ENCODE data around the gene SPRY2.

SPRY2 gene

DNA sequence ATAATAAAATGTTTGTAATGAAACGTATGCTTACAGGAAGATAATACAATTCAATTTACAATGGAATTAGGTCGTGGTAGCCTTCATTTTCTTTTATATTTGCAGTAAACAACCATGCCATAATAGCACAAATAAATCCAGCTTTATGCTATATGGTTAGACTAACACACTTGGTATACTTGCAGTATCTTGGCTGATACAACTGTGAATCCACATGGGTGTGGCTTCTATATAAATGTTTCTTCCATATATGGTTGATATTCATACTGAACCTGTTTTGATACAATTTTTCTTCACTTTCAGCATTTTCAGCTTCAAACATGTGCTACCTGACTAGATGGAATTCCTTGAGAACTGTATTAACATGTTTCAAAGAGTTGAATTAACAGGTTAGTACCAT lies 20.4 kb upstream of the SPRY2 start:
- Histone ChIP-seq H3K9me3 (ENCODE audit: control insufficient read depth, low read length) (no peaks in the 10 kb centered on the region), H3K27ac (ENCODE audit: low read length, poor library complexity, severe bottlenecking) (no peak overlapping the region), H3K14ac (ENCODE audit: low read length in 2 of 2) (no peak overlapping the region), H2BK5ac (ENCODE audit: low read depth, low read length, poor library complexity, severe bottlenecking) (no peak overlapping the region), H3K27me3 (ENCODE audit: control insufficient read depth in 1 of 2, insufficient read depth in 1 of 2, low read length in 2 of 2) (no peaks in the 10 kb centered on the region), H3K4ac (ENCODE audit: low read depth in 1 of 2, low read length in 2 of 2) (no peak overlapping the region), H3K23ac (ENCODE audit: low read length in 2 of 2) (no peak overlapping the region), H3K36me3 (ENCODE audit: control insufficient read depth in 1 of 2, insufficient read depth in 2 of 2, low read depth in 1 of 2, low read length in 2 of 2) (no peaks in the 10 kb centered on the region), H2AK5ac (ENCODE audit: low read length, severe bottlenecking) (no peak overlapping the region), H2AFZ (ENCODE audit: low read depth, low read length) (no peak overlapping the region), H3K4me1 (ENCODE audit: control insufficient read depth, insufficient read depth, low read depth, low read length) (peaks cover 5% of the 10 kb centered on the region), H2BK120ac (ENCODE audit: low read depth, low read length) (no peak overlapping the region), H3K9ac (ENCODE audit: low read length) (no peak overlapping the region), H2BK12ac (ENCODE audit: low read length in 2 of 2) (no peak overlapping the region), H3K79me1 (replicated peaks; ENCODE audit: low read length, poor library complexity, severe bottlenecking) (no peaks in the 10 kb centered on the region), H3K4me2 (ENCODE audit: low read length, poor library complexity, severe bottlenecking) (no peak overlapping the region), H3K18ac (ENCODE audit: low read depth in 1 of 2, low read length in 2 of 2) (no peak overlapping the region), H2BK15ac (ENCODE audit: low read depth, poor library complexity, severe bottlenecking) (no peak overlapping the region), H4K91ac (ENCODE audit: low read length) (no peak overlapping the region), H3K4me3 (ENCODE audit: insufficient read depth in 1 of 2, low read depth in 1 of 2, low read length in 2 of 2) (no peak overlapping the region), H4K8ac (ENCODE audit: low read length) (no peak overlapping the region)
- DNase-seq, result no peak
- WGBS, result no CpG with 5 or more reads among the region's 2 CpGs

DNA sequence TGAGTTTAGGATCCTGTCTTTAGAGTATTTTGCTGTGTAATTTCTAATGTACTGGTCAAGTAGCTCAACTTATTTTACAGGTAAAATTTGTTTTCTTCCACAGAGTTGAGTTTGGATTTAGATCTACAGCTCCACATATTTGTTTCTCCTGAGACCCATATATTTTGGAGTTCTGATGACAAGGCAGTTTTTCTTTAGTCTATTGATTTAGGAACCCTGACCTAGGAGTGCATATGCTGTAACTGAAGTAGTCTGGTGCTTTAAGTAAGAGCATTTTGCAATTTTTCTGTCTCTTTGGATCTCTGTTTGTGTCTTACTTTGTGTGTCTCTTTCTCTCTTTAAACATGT lies 19.5 kb upstream of the SPRY2 start:
- Histone ChIP-seq H2AFZ (ENCODE audit: low read depth, low read length) (no peak overlapping the region), H3K36me3 (ENCODE audit: control insufficient read depth in 1 of 2, insufficient read depth in 2 of 2, low read depth in 1 of 2, low read length in 2 of 2) (no peaks in the 10 kb centered on the region)

DNA sequence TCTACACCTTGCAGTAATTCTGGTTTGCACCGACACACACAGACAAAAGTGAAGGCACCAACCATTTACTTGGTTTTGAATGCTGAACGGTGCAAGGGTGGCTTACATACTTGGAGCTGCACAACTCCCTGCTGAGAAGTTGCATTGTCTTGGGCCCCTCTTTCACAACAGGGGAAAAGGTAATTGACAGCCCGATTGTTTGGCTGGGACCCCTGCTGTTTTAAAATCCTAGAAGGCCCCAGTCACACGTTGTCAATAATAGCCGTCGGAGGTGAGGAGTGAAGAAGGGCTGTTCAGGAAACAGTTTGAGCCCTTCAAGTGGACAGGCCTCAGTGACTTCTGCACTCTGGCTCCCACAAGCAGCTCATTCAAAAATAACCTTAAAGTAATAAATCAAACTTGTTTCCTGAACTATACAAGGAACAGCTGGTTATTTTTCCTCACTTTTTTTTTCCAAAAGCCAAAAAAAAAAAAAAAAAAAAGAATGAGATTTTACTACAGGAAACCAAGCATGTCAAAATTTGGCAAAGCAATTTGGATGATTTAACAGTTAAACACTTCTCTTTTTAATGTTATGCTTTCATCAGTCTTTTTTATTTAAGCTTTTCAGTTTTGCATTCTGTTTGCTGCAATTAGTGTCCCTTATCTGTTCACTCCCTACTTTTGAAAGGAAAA lies 19.0 kb upstream of the SPRY2 start:
- H3K27me3 ChIP-seq (ENCODE audit: control insufficient read depth in 1 of 2, insufficient read depth in 1 of 2, low read length in 2 of 2), result no peaks in the 10 kb centered on the region
- no peak overlapping the region for H3K4me3 ChIP-seq (ENCODE audit: insufficient read depth in 1 of 2, low read depth in 1 of 2, low read length in 2 of 2)
- no peak overlapping the region for H2BK15ac ChIP-seq (ENCODE audit: low read depth, poor library complexity, severe bottlenecking)
- H2BK5ac ChIP-seq (ENCODE audit: low read depth, low read length, poor library complexity, severe bottlenecking), result no peak overlapping the region
- H3K79me1 ChIP-seq (replicated peaks; ENCODE audit: low read length, poor library complexity, severe bottlenecking), result no peaks in the 10 kb centered on the region
- no peak overlapping the region for H3K23ac ChIP-seq (ENCODE audit: low read length in 2 of 2)
- H2AK5ac ChIP-seq (ENCODE audit: low read length, severe bottlenecking), result no peak overlapping the region
- H2AFZ ChIP-seq (ENCODE audit: low read depth, low read length), result no peak overlapping the region
- no peak overlapping the region for H3K4ac ChIP-seq (ENCODE audit: low read depth in 1 of 2, low read length in 2 of 2)
- H3K27ac ChIP-seq (ENCODE audit: low read length, poor library complexity, severe bottlenecking), result peak overlapping the region; percentile 4
- WGBS, result 6% methylated on average over 6 of the region's 6 CpGs
- H4K91ac ChIP-seq (ENCODE audit: low read length), result no peak overlapping the region
- no peak overlapping the region for H3K4me2 ChIP-seq (ENCODE audit: low read length, poor library complexity, severe bottlenecking)
- H4K8ac ChIP-seq (ENCODE audit: low read length), result no peak overlapping the region
- peaks cover 5% of the 10 kb centered on the region for H3K4me1 ChIP-seq (ENCODE audit: control insufficient read depth, insufficient read depth, low read depth, low read length)
- no peaks in the 10 kb centered on the region for H3K9me3 ChIP-seq (ENCODE audit: control insufficient read depth, low read length)
- H3K9ac ChIP-seq (ENCODE audit: low read length), result peak overlapping the region; percentile 46
- no peaks in the 10 kb centered on the region for H3K36me3 ChIP-seq (ENCODE audit: control insufficient read depth in 1 of 2, insufficient read depth in 2 of 2, low read depth in 1 of 2, low read length in 2 of 2)
- H3K18ac ChIP-seq (ENCODE audit: low read depth in 1 of 2, low read length in 2 of 2), result peak overlapping the region; percentile 68 to 84
- H2BK120ac ChIP-seq (ENCODE audit: low read depth, low read length), result no peak overlapping the region
- DNase-seq, result peak; percentile 48
- H2BK12ac ChIP-seq (ENCODE audit: low read length in 2 of 2), result peak overlapping the region in 1 of 2 experiments; percentile 57
- no peak overlapping the region for H3K14ac ChIP-seq (ENCODE audit: low read length in 2 of 2)

More for the DNA sequence above, 19.5 kb upstream of the SPRY2 start:
- Histone ChIP-seq H3K14ac (ENCODE audit: low read length in 2 of 2) (no peak overlapping the region), H3K9ac (ENCODE audit: low read length) (peak overlapping the region; percentile 46), H3K9me3 (ENCODE audit: control insufficient read depth, low read length) (no peaks in the 10 kb centered on the region), H3K4ac (ENCODE audit: low read depth in 1 of 2, low read length in 2 of 2) (no peak overlapping the region), H3K79me1 (replicated peaks; ENCODE audit: low read length, poor library complexity, severe bottlenecking) (no peaks in the 10 kb centered on the region), H2BK120ac (ENCODE audit: low read depth, low read length) (no peak overlapping the region), H2AK5ac (ENCODE audit: low read length, severe bottlenecking) (no peak overlapping the region), H3K18ac (ENCODE audit: low read depth in 1 of 2, low read length in 2 of 2) (no peak overlapping the region), H3K27ac (ENCODE audit: low read length, poor library complexity, severe bottlenecking) (no peak overlapping the region), H4K91ac (ENCODE audit: low read length) (no peak overlapping the region), H3K23ac (ENCODE audit: low read length in 2 of 2) (no peak overlapping the region), H3K4me3 (ENCODE audit: insufficient read depth in 1 of 2, low read depth in 1 of 2, low read length in 2 of 2) (no peak overlapping the region), H3K4me2 (ENCODE audit: low read length, poor library complexity, severe bottlenecking) (no peak overlapping the region), H2BK15ac (ENCODE audit: low read depth, poor library complexity, severe bottlenecking) (no peak overlapping the region), H3K27me3 (ENCODE audit: control insufficient read depth in 1 of 2, insufficient read depth in 1 of 2, low read length in 2 of 2) (no peaks in the 10 kb centered on the region), H4K8ac (ENCODE audit: low read length) (no peak overlapping the region), H2BK5ac (ENCODE audit: low read depth, low read length, poor library complexity, severe bottlenecking) (no peak overlapping the region), H2BK12ac (ENCODE audit: low read length in 2 of 2) (no peak overlapping the region), H3K4me1 (ENCODE audit: control insufficient read depth, insufficient read depth, low read depth, low read length) (peaks cover 5% of the 10 kb centered on the region)
- peak; percentile 27 for DNase-seq

DNA sequence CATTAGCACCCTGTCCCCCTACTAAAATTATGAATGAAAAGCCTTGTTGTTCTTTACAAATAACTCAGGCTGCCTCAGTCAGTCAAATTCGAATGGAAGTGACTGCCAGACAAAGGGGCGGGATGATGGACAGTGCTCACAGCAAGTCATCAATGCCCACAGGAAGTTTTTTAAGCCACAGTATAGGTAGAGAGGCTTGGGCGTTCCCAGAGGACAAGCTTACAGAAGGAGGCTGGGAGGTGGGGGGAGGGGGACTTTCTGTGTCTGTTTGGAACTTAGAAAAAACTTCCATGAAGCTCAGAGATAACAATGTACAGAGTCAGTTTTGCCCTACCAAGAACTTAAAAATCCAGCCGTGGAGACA lies 18.5 kb upstream of the SPRY2 start:
- Histone ChIP-seq H3K27me3 (ENCODE audit: control insufficient read depth in 1 of 2, insufficient read depth in 1 of 2, low read length in 2 of 2) (no peaks in the 10 kb centered on the region), H2BK15ac (ENCODE audit: low read depth, poor library complexity, severe bottlenecking) (peak overlapping the region; percentile 17), H3K14ac (ENCODE audit: low read length in 2 of 2) (no peak overlapping the region), H3K18ac (ENCODE audit: low read depth in 1 of 2, low read length in 2 of 2) (peak overlapping the region; percentile 37 to 84), H3K4me2 (ENCODE audit: low read length, poor library complexity, severe bottlenecking) (no peak overlapping the region), H3K9ac (ENCODE audit: low read length) (no peak overlapping the region), H3K9me3 (ENCODE audit: control insufficient read depth, low read length) (no peaks in the 10 kb centered on the region), H2AFZ (ENCODE audit: low read depth, low read length) (no peak overlapping the region), H3K23ac (ENCODE audit: low read length in 2 of 2) (no peak overlapping the region), H2BK12ac (ENCODE audit: low read length in 2 of 2) (peak overlapping the region in 1 of 2 experiments; percentile 57), H3K4me3 (ENCODE audit: insufficient read depth in 1 of 2, low read depth in 1 of 2, low read length in 2 of 2) (no peak overlapping the region), H3K36me3 (ENCODE audit: control insufficient read depth in 1 of 2, insufficient read depth in 2 of 2, low read depth in 1 of 2, low read length in 2 of 2) (no peaks in the 10 kb centered on the region), H2AK5ac (ENCODE audit: low read length, severe bottlenecking) (no peak overlapping the region), H3K4ac (ENCODE audit: low read depth in 1 of 2, low read length in 2 of 2) (no peak overlapping the region), H3K79me1 (replicated peaks; ENCODE audit: low read length, poor library complexity, severe bottlenecking) (no peaks in the 10 kb centered on the region), H3K4me1 (ENCODE audit: control insufficient read depth, insufficient read depth, low read depth, low read length) (peaks cover 5% of the 10 kb centered on the region), H2BK120ac (ENCODE audit: low read depth, low read length) (no peak overlapping the region), H4K8ac (ENCODE audit: low read length) (no peak overlapping the region), H3K27ac (ENCODE audit: low read length, poor library complexity, severe bottlenecking) (no peak overlapping the region), H4K91ac (ENCODE audit: low read length) (no peak overlapping the region), H2BK5ac (ENCODE audit: low read depth, low read length, poor library complexity, severe bottlenecking) (no peak overlapping the region)
- WGBS, result 13% methylated on average over 4 of the region's 4 CpGs
- DNase-seq, result no peak

Data from mesenchymal stem cell (in vitro differentiated cells and primary cell).